ENCODE data around the gene SLC6A11. TPM values are rescaled to one million over a fixed set of nuclear protein-coding genes. Genes with fewer than 3 reads are reported as not detected.

Gene SLC6A11
- total RNA-seq, 6 donors from 2014 or later: 0.07 TPM; not detected in 5

DNA sequence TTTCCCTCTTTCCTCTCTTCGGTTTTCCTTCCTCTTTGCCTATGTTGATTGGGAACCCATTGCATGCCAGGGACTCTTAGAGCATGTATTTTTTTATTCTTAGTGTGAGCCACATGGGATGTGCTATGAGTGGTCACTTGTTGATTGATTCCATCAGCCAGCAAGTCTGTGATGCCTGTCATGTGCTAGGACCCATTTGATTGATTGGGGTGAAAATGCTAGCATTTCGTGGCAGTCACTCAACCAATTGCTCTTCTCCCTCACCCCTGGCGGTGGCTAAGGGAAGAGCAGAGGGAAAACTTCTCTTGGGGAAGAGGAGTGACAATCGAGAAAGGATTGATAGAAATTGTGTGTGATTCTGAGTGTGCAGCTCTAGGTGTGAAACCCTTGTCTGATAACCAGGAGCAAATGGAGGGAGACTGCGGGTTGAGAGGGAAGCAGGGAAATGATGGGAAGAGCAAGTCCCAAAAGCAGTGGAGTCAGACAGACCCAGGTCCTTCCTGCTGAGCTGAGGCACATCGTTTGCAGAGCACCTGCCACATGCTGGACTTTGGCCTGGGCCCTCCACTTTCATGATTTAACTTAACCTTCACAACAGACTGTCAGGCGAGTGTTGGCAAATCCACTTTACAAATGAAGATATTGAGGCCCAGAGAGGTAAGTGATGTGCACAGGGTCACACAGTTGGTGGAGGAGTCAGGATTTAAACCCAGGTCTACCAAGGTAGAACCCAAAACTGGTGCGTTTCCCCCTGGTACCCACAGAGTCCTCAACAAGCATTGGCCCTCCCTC is 40.0 kb downstream of the SLC6A11 start:
- Histone ChIP-seq H3K4me3 (no peak overlapping the region), H3K27me3 (no peaks in the 10 kb centered on the region), H3K36me3 (no peaks in the 10 kb centered on the region), H3K9me3 (no peaks in the 10 kb centered on the region), H3K4me1 (no peaks in the 10 kb centered on the region), H3K27ac (no peak overlapping the region)
- 53 to 55% methylated on average over 8 of the region's 8 CpGs for WGBS, 2 donors
- TF ChIP-seq POLR2AphosphoS5 (IDR thresholded peaks at IDR 0.05) (no peak), POLR2A (IDR thresholded peaks at IDR 0.05) (no peak), EP300 (IDR thresholded peaks at IDR 0.05) (no peak), CTCF (IDR thresholded peaks at IDR 0.05) (no peak)
- ATAC-seq (ENCODE audit: low FRiP score in 2 of 2) (no peak), DNase-seq (no peak)

- no peak overlapping the region for H3K27ac ChIP-seq
- ATAC-seq (ENCODE audit: low FRiP score in 2 of 2) (no peak), DNase-seq (no peak)
- H3K36me3 ChIP-seq: no peaks in the 10 kb centered on the region
- no peaks in the 10 kb centered on the region for H3K9me3 ChIP-seq
- TF ChIP-seq POLR2A (IDR thresholded peaks at IDR 0.05): no peak
- no peak for TF ChIP-seq EP300 (IDR thresholded peaks at IDR 0.05)
- no peak for TF ChIP-seq POLR2AphosphoS5 (IDR thresholded peaks at IDR 0.05)
- TF ChIP-seq CTCF (IDR thresholded peaks at IDR 0.05): no peak
- WGBS, 2 donors: 69 to 73% methylated on average over 2 of the region's 2 CpGs
- no peak overlapping the region for H3K4me3 ChIP-seq
- no peaks in the 10 kb centered on the region for H3K4me1 ChIP-seq
- H3K27me3 ChIP-seq: no peaks in the 10 kb centered on the region
Measured at GRCh38 chr3:10857235-10857634, 41.2 kb downstream of the SLC6A11 start.

GRCh38 chr3:10858091-10858490 is 42.1 kb downstream of the SLC6A11 start:
- Histone ChIP-seq H3K4me3 (no peak overlapping the region), H3K27me3 (no peaks in the 10 kb centered on the region), H3K36me3 (no peaks in the 10 kb centered on the region), H3K27ac (no peak overlapping the region), H3K9me3 (no peaks in the 10 kb centered on the region), H3K4me1 (no peaks in the 10 kb centered on the region)
- TF ChIP-seq EP300 (IDR thresholded peaks at IDR 0.05): no peak
- no peak for TF ChIP-seq POLR2AphosphoS5 (IDR thresholded peaks at IDR 0.05)
- TF ChIP-seq POLR2A (IDR thresholded peaks at IDR 0.05): no peak
- no peak for TF ChIP-seq CTCF (IDR thresholded peaks at IDR 0.05)
- DNase-seq (no peak), ATAC-seq (ENCODE audit: low FRiP score in 2 of 2) (no peak)
- WGBS, 2 donors: 59 to 60% methylated on average over 3 of the region's 3 CpGs

GRCh38 chr3:10867384-10867783 is 51.4 kb downstream of the SLC6A11 start:
- Histone ChIP-seq H3K4me1 (no peaks in the 10 kb centered on the region), H3K36me3 (no peaks in the 10 kb centered on the region), H3K27ac (no peak overlapping the region), H3K9me3 (no peaks in the 10 kb centered on the region), H3K27me3 (no peaks in the 10 kb centered on the region), H3K4me3 (no peak overlapping the region)
- no peak for TF ChIP-seq POLR2A (IDR thresholded peaks at IDR 0.05)
- TF ChIP-seq CTCF (IDR thresholded peaks at IDR 0.05): no peak
- no peak for TF ChIP-seq EP300 (IDR thresholded peaks at IDR 0.05)
- no peak for TF ChIP-seq POLR2AphosphoS5 (IDR thresholded peaks at IDR 0.05)
- no peak for ATAC-seq (ENCODE audit: low FRiP score in 2 of 2)
- WGBS, 2 donors: 48 to 51% methylated on average over 5 of the region's 5 CpGs
- DNase-seq: no peak

DNA sequence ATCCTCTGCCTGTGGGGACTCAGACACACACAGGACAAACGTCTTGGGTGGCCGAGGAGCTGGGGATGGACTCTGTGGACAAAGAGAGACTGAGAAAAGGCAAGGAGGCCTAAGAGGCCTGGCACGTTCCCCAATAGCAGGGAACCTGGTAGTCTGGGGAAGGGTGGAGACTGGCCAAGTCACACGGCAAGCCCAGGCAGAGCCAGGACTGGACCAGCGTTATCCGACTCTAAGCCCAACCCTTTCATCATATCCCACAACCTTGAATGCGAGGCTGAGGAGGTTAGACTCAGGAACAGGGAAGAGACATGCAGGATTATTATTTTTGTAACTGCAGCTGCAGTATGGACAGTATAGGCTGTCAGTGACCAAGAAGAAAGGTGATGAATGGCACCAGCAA is 53.4 kb downstream of the SLC6A11 start:
- DNase-seq (no peak), ATAC-seq (ENCODE audit: low FRiP score in 2 of 2) (peak in 1 of 2 donors; percentile 24)
- no peak for TF ChIP-seq POLR2AphosphoS5 (IDR thresholded peaks at IDR 0.05)
- H3K27me3 ChIP-seq: no peaks in the 10 kb centered on the region
- H3K9me3 ChIP-seq: no peaks in the 10 kb centered on the region
- no peak overlapping the region for H3K27ac ChIP-seq
- H3K36me3 ChIP-seq: no peaks in the 10 kb centered on the region
- no peaks in the 10 kb centered on the region for H3K4me1 ChIP-seq
- no peak overlapping the region for H3K4me3 ChIP-seq
- WGBS, 2 donors: 73 to 78% methylated on average over 7 of the region's 7 CpGs

Data from upper lobe of left lung (tissue), 6 donors.